ENCODE measurements around the gene ZNF484.
"Not testable (repeated sequence)": the region's sequence is repeated elsewhere in the genome, so short reads cannot be mapped to it uniquely, and the experiment has no call there.

DNA sequence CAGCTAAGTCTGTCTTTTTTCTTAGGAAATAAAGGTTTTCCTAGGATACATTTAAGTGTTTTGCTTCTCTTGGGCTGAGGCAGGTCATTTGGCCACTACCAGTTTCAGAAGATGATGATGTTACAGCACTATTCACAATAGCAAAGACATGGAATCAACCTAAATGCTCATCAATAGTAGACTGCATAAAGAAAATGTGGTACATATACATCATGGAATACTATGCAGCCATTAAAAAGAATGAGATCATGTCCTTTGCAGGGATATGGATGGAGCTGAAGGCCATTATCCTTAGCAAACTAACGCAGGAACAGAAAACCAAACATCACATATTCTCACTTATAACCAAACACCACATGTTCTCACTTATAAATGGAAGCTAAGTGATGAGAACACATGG lies 39.4 kb downstream of the ZNF484 start:
- not testable (repeated sequence) for TF ChIP-seq EZH2phosphoT487 (conservative IDR thresholded peaks at IDR 0.05; ENCODE audit: low read length)
- TF ChIP-seq, protein P1, sequence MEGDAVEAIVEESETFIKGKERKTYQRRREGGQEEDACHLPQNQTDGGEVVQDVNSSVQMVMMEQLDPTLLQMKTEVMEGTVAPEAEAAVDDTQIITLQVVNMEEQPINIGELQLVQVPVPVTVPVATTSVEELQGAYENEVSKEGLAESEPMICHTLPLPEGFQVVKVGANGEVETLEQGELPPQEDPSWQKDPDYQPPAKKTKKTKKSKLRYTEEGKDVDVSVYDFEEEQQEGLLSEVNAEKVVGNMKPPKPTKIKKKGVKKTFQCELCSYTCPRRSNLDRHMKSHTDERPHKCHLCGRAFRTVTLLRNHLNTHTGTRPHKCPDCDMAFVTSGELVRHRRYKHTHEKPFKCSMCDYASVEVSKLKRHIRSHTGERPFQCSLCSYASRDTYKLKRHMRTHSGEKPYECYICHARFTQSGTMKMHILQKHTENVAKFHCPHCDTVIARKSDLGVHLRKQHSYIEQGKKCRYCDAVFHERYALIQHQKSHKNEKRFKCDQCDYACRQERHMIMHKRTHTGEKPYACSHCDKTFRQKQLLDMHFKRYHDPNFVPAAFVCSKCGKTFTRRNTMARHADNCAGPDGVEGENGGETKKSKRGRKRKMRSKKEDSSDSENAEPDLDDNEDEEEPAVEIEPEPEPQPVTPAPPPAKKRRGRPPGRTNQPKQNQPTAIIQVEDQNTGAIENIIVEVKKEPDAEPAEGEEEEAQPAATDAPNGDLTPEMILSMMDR (IDR thresholded peaks at IDR 0.05; ENCODE audit: insufficient read depth, low read length, poor library complexity, severe bottlenecking), result not testable (repeated sequence)

Measured in SU-DHL-6 (cell line).